ENCODE measurements around the gene BTN1A1.

The BTN1A1 gene

DNA sequence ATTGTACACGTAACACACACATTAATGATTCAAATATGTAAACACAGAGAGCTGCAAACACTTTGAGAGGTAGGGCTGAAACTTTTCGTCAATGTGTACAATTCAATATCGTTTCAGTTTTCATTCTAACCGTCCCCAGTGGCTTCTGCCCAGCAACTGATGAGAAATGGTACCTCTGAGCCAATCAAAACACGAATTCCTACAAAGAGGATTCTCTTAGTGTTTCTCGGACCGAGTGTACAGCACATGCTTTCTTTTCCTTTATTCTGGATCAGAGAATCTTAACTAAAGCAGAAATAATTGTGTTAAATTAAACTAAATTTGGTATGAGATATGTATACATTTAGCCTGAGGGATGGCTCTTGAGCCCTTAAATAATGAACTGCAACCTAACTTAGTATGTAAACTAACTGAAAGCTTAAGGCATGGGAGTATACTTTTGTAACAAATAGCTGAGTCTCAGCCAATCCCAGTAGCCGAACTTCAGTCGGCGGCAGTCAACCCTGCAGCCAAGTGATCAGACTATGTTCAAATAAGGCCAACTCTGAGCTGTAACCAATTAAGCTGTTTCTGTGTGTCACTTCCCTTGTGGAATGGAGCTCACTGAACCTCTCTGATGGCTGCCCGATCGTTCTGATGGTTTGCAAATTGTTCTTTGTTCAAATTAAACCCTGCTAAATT, 26.2 kb upstream of the BTN1A1 start:
- peaks cover 13% of the 10 kb centered on the region for H3K9me3 ChIP-seq (ENCODE audit: severe bottlenecking)
- peak overlapping the region; percentile 78 for H3K27ac ChIP-seq
- H3K36me3 ChIP-seq = peaks cover 7% of the 10 kb centered on the region; the same call in 1 of the 2 replicates
- H3K4me3 ChIP-seq (ENCODE audit: low read depth, low read length) = peak overlapping the region; percentile 70
- TF ChIP-seq, protein P1, sequence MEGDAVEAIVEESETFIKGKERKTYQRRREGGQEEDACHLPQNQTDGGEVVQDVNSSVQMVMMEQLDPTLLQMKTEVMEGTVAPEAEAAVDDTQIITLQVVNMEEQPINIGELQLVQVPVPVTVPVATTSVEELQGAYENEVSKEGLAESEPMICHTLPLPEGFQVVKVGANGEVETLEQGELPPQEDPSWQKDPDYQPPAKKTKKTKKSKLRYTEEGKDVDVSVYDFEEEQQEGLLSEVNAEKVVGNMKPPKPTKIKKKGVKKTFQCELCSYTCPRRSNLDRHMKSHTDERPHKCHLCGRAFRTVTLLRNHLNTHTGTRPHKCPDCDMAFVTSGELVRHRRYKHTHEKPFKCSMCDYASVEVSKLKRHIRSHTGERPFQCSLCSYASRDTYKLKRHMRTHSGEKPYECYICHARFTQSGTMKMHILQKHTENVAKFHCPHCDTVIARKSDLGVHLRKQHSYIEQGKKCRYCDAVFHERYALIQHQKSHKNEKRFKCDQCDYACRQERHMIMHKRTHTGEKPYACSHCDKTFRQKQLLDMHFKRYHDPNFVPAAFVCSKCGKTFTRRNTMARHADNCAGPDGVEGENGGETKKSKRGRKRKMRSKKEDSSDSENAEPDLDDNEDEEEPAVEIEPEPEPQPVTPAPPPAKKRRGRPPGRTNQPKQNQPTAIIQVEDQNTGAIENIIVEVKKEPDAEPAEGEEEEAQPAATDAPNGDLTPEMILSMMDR (IDR thresholded peaks at IDR 0.05; ENCODE audit: low read depth, low read length) = no peak
- H3K27me3 ChIP-seq (ENCODE audit: insufficient read depth, low read depth, severe bottlenecking) = no peaks in the 10 kb centered on the region
- peak; percentile 88 for DNase-seq

- DNase-seq = no peak
- TF ChIP-seq, protein P1 (IDR thresholded peaks at IDR 0.05; ENCODE audit: low read depth, low read length) = no peak
- Histone ChIP-seq H3K4me3 (ENCODE audit: low read depth, low read length) (peak overlapping the region; percentile 70), H3K9me3 (ENCODE audit: severe bottlenecking) (peaks cover 13% of the 10 kb centered on the region), H3K27ac (peak overlapping the region; percentile 78), H3K36me3 (peaks cover 1% of the 10 kb centered on the region; the same call in 1 of the 2 replicates), H3K27me3 (ENCODE audit: insufficient read depth, low read depth, severe bottlenecking) (no peaks in the 10 kb centered on the region)
Measured at GRCh38 chr6:26474439-26474881, 25.6 kb upstream of the BTN1A1 start.

GRCh38 chr6:26475823-26476729, 24.0 kb upstream of the BTN1A1 start:
- Histone ChIP-seq H3K4me3 (ENCODE audit: low read depth, low read length) (no peak overlapping the region), H3K9me3 (ENCODE audit: severe bottlenecking) (peaks cover 13% of the 10 kb centered on the region), H3K27me3 (ENCODE audit: insufficient read depth, low read depth, severe bottlenecking) (no peaks in the 10 kb centered on the region), H3K36me3 (no peaks in the 10 kb centered on the region), H3K27ac (no peak overlapping the region)
- TF ChIP-seq, protein P1 (IDR thresholded peaks at IDR 0.05; ENCODE audit: low read depth, low read length) = no peak
- no peak for DNase-seq

GRCh38 chr6:26476896-26477295, 23.2 kb upstream of the BTN1A1 start:
- no peak for DNase-seq
- no peaks in the 10 kb centered on the region for H3K36me3 ChIP-seq
- H3K27ac ChIP-seq = no peak overlapping the region
- TF ChIP-seq, protein P1 (IDR thresholded peaks at IDR 0.05; ENCODE audit: low read depth, low read length) = no peak
- H3K27me3 ChIP-seq (ENCODE audit: insufficient read depth, low read depth, severe bottlenecking) = no peaks in the 10 kb centered on the region
- H3K9me3 ChIP-seq (ENCODE audit: severe bottlenecking) = peaks cover 11% of the 10 kb centered on the region
- H3K4me3 ChIP-seq (ENCODE audit: low read depth, low read length) = no peak overlapping the region

DNA sequence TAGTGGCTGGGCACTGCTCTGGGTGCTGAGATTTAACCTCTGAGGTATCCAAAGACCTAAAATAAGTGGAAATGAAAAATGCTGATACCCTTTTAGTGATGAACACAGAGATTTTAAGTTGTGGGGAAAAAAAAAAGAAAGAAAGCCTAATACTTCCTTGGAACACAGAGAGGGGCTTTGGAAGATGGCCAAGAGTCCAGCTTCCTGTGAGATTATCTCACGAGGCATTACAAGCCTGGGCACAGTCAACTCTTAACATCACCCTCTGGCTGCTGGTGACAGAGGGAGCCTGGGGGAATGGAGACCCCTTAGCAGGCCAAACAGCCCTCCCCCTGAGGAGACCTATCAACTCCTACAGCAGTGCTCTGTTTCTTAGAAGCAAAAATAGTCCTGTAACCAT, 22.7 kb upstream of the BTN1A1 start:
- Histone ChIP-seq H3K9me3 (ENCODE audit: severe bottlenecking) (peaks cover 6% of the 10 kb centered on the region), H3K27me3 (ENCODE audit: insufficient read depth, low read depth, severe bottlenecking) (no peaks in the 10 kb centered on the region), H3K4me3 (ENCODE audit: low read depth, low read length) (no peak overlapping the region), H3K36me3 (no peaks in the 10 kb centered on the region), H3K27ac (no peak overlapping the region)
- TF ChIP-seq, protein P1 (IDR thresholded peaks at IDR 0.05; ENCODE audit: low read depth, low read length) = no peak
- no peak for DNase-seq

All from WERI-Rb-1 (cell line).